ENCODE measurements around the gene IFNK.

The IFNK gene

DNA sequence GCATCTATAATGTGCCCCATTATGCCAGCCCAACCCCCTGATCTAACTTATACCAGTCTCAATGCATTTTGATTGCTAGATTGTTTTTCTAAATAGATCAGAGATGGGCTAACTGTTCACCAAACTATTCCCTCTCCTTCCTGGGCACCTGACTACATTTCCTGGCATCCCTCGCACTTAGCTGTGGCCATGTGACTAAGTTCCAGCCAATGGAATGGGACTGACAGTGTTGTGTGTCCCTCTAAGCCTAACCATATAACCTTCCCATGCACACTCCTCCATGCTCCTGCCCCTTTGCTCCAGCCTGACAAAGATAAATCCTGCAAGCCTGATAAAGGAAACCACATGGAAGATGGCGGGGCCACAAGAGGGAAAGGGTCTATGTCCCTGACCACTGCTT lies 12.3 kb upstream of the IFNK start:
- no peak for DNase-seq (ENCODE audit: low read depth, low spot score)

DNA sequence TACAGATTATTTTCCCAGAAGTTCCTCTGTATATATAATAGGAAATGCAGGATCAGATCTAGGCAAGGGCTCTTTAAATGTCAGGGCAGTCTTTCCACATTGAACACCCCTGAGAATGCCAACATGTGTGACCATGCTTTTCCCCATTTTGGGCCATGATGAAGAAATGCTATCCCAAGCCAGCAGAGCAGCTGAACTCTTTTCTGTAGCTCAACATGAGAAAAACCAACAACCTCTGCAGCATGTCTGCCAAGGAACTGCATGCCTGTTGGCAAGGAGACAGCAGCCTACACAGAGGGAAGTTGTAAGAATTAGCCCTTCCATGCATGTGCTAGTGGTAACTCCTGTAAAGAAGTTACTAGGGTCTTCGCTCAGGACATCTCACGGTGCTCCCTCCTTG lies 9.5 kb upstream of the IFNK start:
- DNase-seq (ENCODE audit: low read depth, low spot score), result no peak

DNA sequence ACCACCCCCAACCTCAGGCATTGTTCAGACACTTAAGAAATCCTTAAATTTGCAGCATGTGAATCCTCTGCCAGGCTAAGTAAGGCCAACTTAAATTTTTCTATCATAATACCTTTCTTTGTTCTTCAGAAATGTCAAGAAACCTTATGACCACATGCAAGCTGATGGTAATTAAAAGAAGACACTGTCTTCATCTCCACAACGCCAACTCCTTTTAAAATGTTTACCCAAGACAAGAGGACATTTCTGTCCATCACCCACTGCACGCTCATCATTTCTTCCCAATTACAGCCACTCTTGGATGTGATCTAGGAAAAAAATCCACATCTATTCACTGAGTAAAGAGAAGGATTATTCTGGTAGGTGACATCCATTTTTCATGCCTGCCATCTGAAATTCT lies 6.1 kb upstream of the IFNK start:
- no peak for DNase-seq (ENCODE audit: low read depth, low spot score)

- DNase-seq (ENCODE audit: low read depth, low spot score), result no peak
Observed at GRCh38 chr9:27518809-27519208, 5.3 kb upstream of the IFNK start.

- no peak for DNase-seq (ENCODE audit: low read depth, low spot score)
Observed at GRCh38 chr9:27519466-27520465, 4.3 kb upstream of the IFNK start.

- no peak for DNase-seq (ENCODE audit: low read depth, low spot score)
Observed at GRCh38 chr9:27520986-27521385, 3.1 kb upstream of the IFNK start.

GRCh38 chr9:27523141-27523540 lies 949 bp upstream of the IFNK start:
- DNase-seq (ENCODE audit: low read depth, low spot score), result no peak

DNA sequence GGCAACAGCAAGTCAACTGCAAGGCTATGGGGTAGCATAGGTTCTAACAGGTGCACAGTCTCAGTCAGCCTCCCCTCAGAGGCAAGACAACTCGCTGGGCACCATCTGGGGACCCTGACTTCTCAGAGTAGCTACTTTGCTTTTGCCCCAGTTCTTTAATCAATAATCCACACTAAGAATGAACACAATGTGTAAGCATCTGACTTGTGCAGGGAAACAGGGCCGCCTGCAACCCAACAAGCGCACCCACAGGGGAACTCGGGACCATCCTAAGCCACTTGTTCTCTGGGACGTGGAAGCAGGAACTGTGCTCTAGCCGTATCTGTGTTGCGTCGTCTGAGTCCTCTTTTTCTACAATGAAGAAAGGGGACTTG lies 3.6 kb downstream of the IFNK start:
- no peak for DNase-seq (ENCODE audit: low read depth, low spot score)

- DNase-seq (ENCODE audit: low read depth, low spot score), result no peak
Observed at GRCh38 chr9:27528076-27528885, 4.2 kb downstream of the IFNK start.

GRCh38 chr9:27528886-27529315 lies 4.8 kb downstream of the IFNK start:
- no peak for DNase-seq (ENCODE audit: low read depth, low spot score)

GRCh38 chr9:27529316-27530278 lies 5.5 kb downstream of the IFNK start, which contains the start of gene MOB3B:
MOB3B (minus strand) TSS chr9:27529814; CDS start chr9:27455550, 74,264 bp downstream.
- peak; percentile 55 for DNase-seq (ENCODE audit: low read depth, low spot score)

DNA sequence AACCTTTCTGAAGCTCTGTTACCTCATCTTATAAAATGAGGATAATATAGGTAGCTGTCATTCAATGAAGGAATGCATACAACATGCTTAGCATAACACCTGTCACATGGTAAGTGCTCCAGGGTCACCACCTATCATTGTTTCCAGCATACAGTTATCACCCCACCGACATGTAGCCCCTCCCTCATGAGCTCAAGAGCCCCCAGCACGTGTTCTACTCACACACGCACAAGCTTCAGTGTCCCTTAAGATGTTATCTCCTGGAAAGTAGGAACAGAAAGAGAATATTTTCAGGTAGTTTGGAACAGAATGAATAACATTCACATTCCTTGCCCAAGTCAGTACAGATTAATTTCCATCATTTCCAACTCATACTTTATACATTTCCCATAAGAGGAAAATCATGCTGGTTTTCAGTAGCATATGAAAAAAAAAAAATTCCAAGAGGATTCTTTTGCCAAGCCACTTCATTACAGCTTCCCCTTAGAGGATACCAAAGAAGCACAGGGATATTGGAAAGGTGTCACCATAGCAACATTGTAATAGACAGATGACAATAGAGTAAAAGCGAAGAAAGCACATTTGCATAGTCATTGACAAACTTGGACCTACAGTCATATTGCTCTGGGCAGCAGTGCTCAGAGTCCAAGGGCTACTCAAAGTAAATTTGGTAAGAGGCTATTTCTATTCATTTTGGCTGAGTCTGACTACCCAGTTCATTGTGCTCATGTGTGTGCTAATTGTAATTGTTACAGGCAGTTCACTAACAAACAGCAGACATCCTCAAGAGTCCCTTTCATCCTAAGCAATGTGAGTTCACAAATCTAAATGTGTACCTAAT lies 7.0 kb downstream of the IFNK start:
- no peak for DNase-seq (ENCODE audit: low read depth, low spot score)

- DNase-seq (ENCODE audit: low read depth, low spot score), result no peak
Observed at GRCh38 chr9:27532046-27532445, 8.0 kb downstream of the IFNK start.

GRCh38 chr9:27533311-27533710 lies 9.2 kb downstream of the IFNK start:
- DNase-seq (ENCODE audit: low read depth, low spot score), result no peak

DNA sequence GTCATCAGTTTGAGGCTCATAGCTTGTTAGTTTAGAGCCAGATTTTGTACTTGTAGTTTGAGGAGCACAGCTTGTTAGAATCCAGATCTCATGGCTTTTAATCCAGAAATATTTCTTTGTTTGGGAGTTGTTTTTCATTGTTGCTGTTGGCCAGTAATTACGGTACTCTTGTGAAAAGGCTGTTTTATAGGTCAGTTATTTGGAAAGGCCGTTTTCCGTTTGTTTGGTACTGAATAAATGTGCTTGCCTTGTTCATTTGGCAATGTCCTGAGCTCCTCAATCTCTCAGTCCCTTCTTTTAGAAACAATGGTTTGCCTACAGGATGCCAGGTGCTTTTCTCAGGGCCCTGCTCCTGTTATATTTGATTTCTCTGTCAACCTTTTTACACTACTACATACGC lies 10.0 kb downstream of the IFNK start:
- no peak for DNase-seq (ENCODE audit: low read depth, low spot score)

DNA sequence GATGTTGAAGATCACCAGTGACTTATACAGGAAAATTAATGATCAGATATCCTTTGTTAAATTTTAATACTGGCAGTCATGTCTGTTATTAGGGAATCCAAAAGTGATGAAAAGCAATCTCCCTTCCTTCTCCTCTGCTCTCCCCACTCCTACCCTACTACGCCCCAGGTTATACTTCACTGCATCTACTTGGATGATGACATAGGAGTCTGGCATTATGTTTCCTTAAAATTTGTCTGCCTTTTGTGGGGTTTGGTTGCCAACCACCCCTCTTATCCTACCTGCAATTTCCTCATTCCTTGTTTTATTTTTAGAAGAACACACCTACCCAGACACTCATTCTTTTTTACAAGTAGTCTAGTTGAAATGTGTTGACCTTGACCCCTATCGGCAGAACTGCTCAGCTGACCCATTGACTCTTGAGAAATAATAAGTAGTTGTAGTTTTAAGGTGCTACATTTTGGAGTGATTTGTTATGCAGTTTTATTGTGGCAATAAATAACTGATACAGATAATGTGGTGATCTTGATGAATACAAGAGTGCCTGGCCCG lies 10.6 kb downstream of the IFNK start:
- no peak for DNase-seq (ENCODE audit: low read depth, low spot score)

DNA sequence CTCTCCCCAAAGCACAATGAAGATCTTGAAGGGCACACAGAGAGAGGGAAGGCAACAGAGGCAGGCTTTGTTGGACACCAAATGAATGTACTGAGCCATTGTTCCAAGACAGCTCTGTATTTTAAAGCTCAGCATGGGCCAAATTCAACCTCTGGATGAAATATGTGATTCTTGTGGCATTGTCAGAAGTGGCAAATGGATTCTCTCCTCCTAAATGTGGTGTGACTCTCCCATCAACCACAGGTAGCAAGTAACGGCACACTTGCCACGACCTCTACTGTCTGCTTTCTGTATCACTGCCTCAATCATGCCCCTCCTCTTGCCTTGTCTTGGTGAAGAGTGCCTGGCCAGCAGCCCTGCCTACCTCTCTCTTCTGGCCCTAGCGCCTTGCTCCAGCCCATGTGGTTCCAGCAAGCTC lies 11.6 kb downstream of the IFNK start:
- DNase-seq (ENCODE audit: low read depth, low spot score), result no peak

GRCh38 chr9:27536168-27536567 lies 12.1 kb downstream of the IFNK start:
- no peak for DNase-seq (ENCODE audit: low read depth, low spot score)

DNA sequence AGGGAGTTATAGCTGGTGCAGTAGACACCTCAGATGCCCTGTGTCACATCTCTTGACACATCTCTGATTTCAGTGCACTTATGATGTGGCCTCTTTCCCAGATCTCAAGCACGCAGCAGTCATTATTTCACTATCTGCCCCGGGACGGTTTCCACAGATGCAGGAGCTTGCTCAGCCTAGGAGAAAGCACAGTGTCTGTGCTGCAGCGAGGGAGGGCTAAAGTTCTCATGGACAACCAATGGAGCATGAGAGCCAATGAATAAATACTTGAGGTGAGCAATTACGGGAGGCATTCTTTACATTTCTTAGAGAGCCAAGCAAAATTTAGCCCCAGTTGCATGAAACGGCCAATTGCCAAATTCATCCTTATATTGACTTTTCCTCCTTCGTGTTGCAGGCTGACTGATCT lies 12.9 kb downstream of the IFNK start:
- DNase-seq (ENCODE audit: low read depth, low spot score), result no peak

DNA sequence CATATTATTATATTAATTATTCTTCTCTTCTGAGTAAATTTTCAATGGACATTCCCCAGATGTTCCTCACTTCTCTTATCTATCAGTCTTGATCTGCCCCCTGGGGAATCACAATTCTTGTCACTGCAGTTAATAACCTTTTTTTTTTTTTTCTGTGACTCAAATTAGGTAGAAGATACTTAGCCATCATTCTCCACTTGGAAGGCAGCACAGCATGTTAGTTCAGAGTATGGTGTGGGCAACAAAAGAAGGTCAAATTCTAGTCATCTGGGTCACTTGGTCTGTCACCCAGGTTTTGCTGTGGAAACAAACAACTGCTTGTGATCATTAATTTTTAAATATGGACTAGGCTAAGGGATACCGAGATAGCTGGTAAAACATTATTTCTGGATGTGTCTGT lies 13.7 kb downstream of the IFNK start:
- no peak for DNase-seq (ENCODE audit: low read depth, low spot score)
